Measurements from ENCODE around the gene RTKN. TPM values are rescaled to one million over a fixed set of nuclear protein-coding genes. Genes with fewer than 3 reads are reported as not detected.
A peak's percentile ranks its signal among the peaks of the same experiment; 100 is the strongest.

RTKN gene
- total and polyA plus RNA-seq, 10 of the 15 experiments (the other 5 are each of a cell fraction or from before 2014, with no cell fraction given), result 0.50 to 12.3 (median 5.4) TPM

- TF ChIP-seq RELB (IDR thresholded peaks at IDR 0.05; ENCODE audit: low read depth) (peak; percentile 94), SKIL (IDR thresholded peaks at IDR 0.05; ENCODE audit: low read depth, poor library complexity, severe bottlenecking) (peak; percentile 68), ESRRA (IDR thresholded peaks at IDR 0.05; ENCODE audit: low read length) (peak; percentile 66; the same call in 1 of the 2 replicates), ZSCAN29 (IDR thresholded peaks at IDR 0.05) (peak; percentile 76; the same call in 1 of the 2 replicates), IRF4 (IDR thresholded peaks at IDR 0.05; ENCODE audit: low read depth, low read length) (peak; percentile 89), ATF7 (IDR thresholded peaks at IDR 0.05; ENCODE audit: low read depth) (peak; percentile 80), TCF3 (IDR thresholded peaks at IDR 0.05; ENCODE audit: borderline replicate concordance, insufficient read depth, low read depth, low read length) (no peak), SREBF2 (IDR thresholded peaks at IDR 0.05; ENCODE audit: low read length) (peak; percentile 44; the same call in 1 of the 2 replicates), ZBTB4 (CRISPR knock-in tag; IDR thresholded peaks at IDR 0.05) (no peak), CTCF (IDR thresholded peaks at IDR 0.05 in 2 of 3, conservative IDR thresholded peaks at IDR 0.05 in 1 of 3; ENCODE audit: control insufficient read depth in 2 of 3, extremely low read depth in 1 of 3, insufficient read depth in 1 of 3, low read depth in 3 of 3, low read length in 3 of 3) (no peak), CEBPZ (IDR thresholded peaks at IDR 0.05; ENCODE audit: low read depth, low read length) (no peak), STAT1 (conservative IDR thresholded peaks at IDR 0.05) (peak; percentile 96; the same call in 1 of the 2 replicates), ATF2 (IDR thresholded peaks at IDR 0.05; ENCODE audit: low read length) (no peak; the same call in 1 of the 2 replicates)
Observed at GRCh38 chr2:74454654-74455511, 13.1 kb upstream of the RTKN start, which contains the start of gene INO80B (continued).
